ENCODE data around the gene NHLRC1. TPM values are rescaled to one million over a fixed set of nuclear protein-coding genes. Genes with fewer than 3 reads are reported as not detected.

The NHLRC1 gene
- total RNA-seq, 1 donor = 2.9 TPM

GRCh38 chr6:18088419-18089296, 33.8 kb downstream of the NHLRC1 start:
- Histone ChIP-seq H3K79me2 (ENCODE audit: insufficient read depth, low read length) (no peaks in the 10 kb centered on the region), H3K4me2 (ENCODE audit: insufficient read depth, low read length) (no peak overlapping the region), H2AFZ (ENCODE audit: low read length) (no peak overlapping the region), H4K20me1 (ENCODE audit: insufficient read depth, low read length) (no peaks in the 10 kb centered on the region), H3K27me3 (ENCODE audit: insufficient read depth, low read length) (no peaks in the 10 kb centered on the region), H3K9me3 (ENCODE audit: low read depth, low read length) (no peaks in the 10 kb centered on the region), H3K36me3 (ENCODE audit: insufficient read depth, low read length) (no peaks in the 10 kb centered on the region), H3K4me1 (ENCODE audit: insufficient read depth, low read length) (no peaks in the 10 kb centered on the region), H3K4me3 (ENCODE audit: insufficient read depth, low read length) (no peak overlapping the region), H3K27ac (ENCODE audit: low read depth, low read length) (no peak overlapping the region)
- no peak for DNase-seq (ENCODE audit: insufficient read length, low spot score, missing footprints)
- no peak for TF ChIP-seq CTCF (IDR thresholded peaks at IDR 0.05; ENCODE audit: extremely low read depth, low read depth, low read length)

GRCh38 chr6:18087396-18088165, 34.9 kb downstream of the NHLRC1 start:
- no peak for DNase-seq (ENCODE audit: insufficient read length, low spot score, missing footprints)
- H4K20me1 ChIP-seq (ENCODE audit: insufficient read depth, low read length) = no peaks in the 10 kb centered on the region
- H3K36me3 ChIP-seq (ENCODE audit: insufficient read depth, low read length) = no peaks in the 10 kb centered on the region
- no peaks in the 10 kb centered on the region for H3K79me2 ChIP-seq (ENCODE audit: insufficient read depth, low read length)
- H2AFZ ChIP-seq (ENCODE audit: low read length) = no peak overlapping the region
- TF ChIP-seq CTCF (IDR thresholded peaks at IDR 0.05; ENCODE audit: extremely low read depth, low read depth, low read length) = no peak
- no peak overlapping the region for H3K4me2 ChIP-seq (ENCODE audit: insufficient read depth, low read length)
- no peak overlapping the region for H3K27ac ChIP-seq (ENCODE audit: low read depth, low read length)
- no peaks in the 10 kb centered on the region for H3K4me1 ChIP-seq (ENCODE audit: insufficient read depth, low read length)
- no peak overlapping the region for H3K4me3 ChIP-seq (ENCODE audit: insufficient read depth, low read length)
- no peaks in the 10 kb centered on the region for H3K9me3 ChIP-seq (ENCODE audit: low read depth, low read length)
- H3K27me3 ChIP-seq (ENCODE audit: insufficient read depth, low read length) = no peaks in the 10 kb centered on the region

GRCh38 chr6:18081025-18081668, 41.3 kb downstream of the NHLRC1 start:
- Histone ChIP-seq H3K4me1 (ENCODE audit: insufficient read depth, low read length) (peaks cover 4% of the 10 kb centered on the region), H4K20me1 (ENCODE audit: insufficient read depth, low read length) (no peaks in the 10 kb centered on the region), H3K79me2 (ENCODE audit: insufficient read depth, low read length) (no peaks in the 10 kb centered on the region), H3K4me3 (ENCODE audit: insufficient read depth, low read length) (no peak overlapping the region), H3K36me3 (ENCODE audit: insufficient read depth, low read length) (no peaks in the 10 kb centered on the region), H3K9me3 (ENCODE audit: low read depth, low read length) (no peaks in the 10 kb centered on the region), H3K27me3 (ENCODE audit: insufficient read depth, low read length) (no peaks in the 10 kb centered on the region), H3K4me2 (ENCODE audit: insufficient read depth, low read length) (peak overlapping the region; percentile 26), H2AFZ (ENCODE audit: low read length) (no peak overlapping the region), H3K27ac (ENCODE audit: low read depth, low read length) (peak overlapping the region; percentile 34)
- DNase-seq (ENCODE audit: insufficient read length, low spot score, missing footprints) = no peak
- TF ChIP-seq CTCF (IDR thresholded peaks at IDR 0.05; ENCODE audit: extremely low read depth, low read depth, low read length) = no peak

Data from osteoblast (primary cell).